Measurements from ENCODE around the gene C1orf174.

C1orf174 gene

DNA sequence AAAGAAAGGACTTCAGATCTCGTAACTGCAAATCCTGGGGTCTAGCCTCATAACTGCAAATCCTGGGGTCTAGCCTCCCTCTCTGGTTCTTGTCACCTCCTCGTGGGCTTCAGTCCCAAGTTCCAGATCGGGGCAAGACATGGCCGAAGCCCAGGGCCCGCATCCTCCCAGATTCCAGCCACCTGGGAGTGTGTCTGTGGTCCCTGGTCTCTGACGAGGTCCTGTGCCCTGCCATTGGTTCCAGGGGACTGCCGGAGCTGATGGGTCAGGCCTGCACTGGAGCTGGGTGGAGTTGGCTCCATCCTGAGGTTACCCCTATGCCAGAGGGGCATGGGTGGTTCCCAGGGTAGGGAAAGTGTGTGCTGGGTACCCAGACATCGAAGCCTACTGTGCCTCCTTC is 17.7 kb upstream of the C1orf174 start:
- no peaks in the 10 kb centered on the region for H3K9me3 ChIP-seq (ENCODE audit: insufficient read depth, low read length)
- H3K9ac ChIP-seq (ENCODE audit: low read length): no peak overlapping the region
- H3K27ac ChIP-seq (ENCODE audit: low read depth, low read length): no peak overlapping the region
- no peaks in the 10 kb centered on the region for H3F3A ChIP-seq (ENCODE audit: insufficient read depth)
- no peaks in the 10 kb centered on the region for H3K79me2 ChIP-seq (ENCODE audit: insufficient read depth, low read length)
- no peaks in the 10 kb centered on the region for H3K36me3 ChIP-seq (ENCODE audit: low read length)
- H4K20me1 ChIP-seq (ENCODE audit: low read depth, low read length): no peaks in the 10 kb centered on the region
- H3K4me2 ChIP-seq (ENCODE audit: low read depth, low read length, poor library complexity, severe bottlenecking): no peak overlapping the region
- H3K9me2 ChIP-seq (replicated peaks; ENCODE audit: insufficient read depth, low read length): no peaks in the 10 kb centered on the region
- H2AFZ ChIP-seq (ENCODE audit: low read depth, low read length, severe bottlenecking): no peak overlapping the region
- no peak overlapping the region for H3K4me3 ChIP-seq (ENCODE audit: insufficient read depth, low read length, poor library complexity, severe bottlenecking)
- H3K27me3 ChIP-seq (ENCODE audit: low read length): no peaks in the 10 kb centered on the region
- TF ChIP-seq, protein P1, sequence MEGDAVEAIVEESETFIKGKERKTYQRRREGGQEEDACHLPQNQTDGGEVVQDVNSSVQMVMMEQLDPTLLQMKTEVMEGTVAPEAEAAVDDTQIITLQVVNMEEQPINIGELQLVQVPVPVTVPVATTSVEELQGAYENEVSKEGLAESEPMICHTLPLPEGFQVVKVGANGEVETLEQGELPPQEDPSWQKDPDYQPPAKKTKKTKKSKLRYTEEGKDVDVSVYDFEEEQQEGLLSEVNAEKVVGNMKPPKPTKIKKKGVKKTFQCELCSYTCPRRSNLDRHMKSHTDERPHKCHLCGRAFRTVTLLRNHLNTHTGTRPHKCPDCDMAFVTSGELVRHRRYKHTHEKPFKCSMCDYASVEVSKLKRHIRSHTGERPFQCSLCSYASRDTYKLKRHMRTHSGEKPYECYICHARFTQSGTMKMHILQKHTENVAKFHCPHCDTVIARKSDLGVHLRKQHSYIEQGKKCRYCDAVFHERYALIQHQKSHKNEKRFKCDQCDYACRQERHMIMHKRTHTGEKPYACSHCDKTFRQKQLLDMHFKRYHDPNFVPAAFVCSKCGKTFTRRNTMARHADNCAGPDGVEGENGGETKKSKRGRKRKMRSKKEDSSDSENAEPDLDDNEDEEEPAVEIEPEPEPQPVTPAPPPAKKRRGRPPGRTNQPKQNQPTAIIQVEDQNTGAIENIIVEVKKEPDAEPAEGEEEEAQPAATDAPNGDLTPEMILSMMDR (IDR thresholded peaks at IDR 0.05; ENCODE audit: insufficient read depth, low read length, poor library complexity, severe bottlenecking): no peak
- no peak for TF ChIP-seq EZH2phosphoT487 (conservative IDR thresholded peaks at IDR 0.05; ENCODE audit: low read length)

DNA sequence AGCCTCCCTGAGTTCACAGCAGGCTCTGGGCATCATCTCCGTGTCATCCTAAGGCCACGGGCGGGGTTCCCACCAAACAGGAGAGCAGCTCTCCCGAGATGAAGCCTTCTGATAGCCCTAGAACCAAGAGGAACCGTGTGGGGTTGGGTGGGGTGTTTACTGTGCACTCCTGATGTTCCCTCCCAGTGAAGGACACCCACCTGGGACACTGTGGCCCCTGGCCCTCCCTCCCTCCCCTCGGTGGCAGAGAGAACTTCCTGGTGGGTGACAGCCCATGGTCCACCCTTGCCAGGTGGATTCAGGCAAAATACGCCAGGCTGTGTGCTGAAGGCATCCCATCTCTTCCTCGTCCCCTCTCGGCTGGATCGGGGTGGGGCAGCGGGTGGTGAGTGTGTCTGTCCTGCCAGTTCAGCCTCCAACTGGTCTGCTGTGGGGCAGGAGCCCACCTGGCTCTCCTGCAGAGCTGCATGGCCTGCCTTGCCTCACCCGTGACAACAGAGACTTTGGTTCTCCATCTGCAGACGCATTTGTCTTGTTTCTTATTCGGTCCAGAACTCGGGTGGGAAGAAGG is 15.6 kb upstream of the C1orf174 start:
- TF ChIP-seq, protein P1 (IDR thresholded peaks at IDR 0.05; ENCODE audit: insufficient read depth, low read length, poor library complexity, severe bottlenecking): no peak
- TF ChIP-seq EZH2phosphoT487 (conservative IDR thresholded peaks at IDR 0.05; ENCODE audit: low read length): no peak
- H3K4me2 ChIP-seq (ENCODE audit: low read depth, low read length, poor library complexity, severe bottlenecking): no peak overlapping the region
- no peak overlapping the region for H3K9ac ChIP-seq (ENCODE audit: low read length)
- no peaks in the 10 kb centered on the region for H4K20me1 ChIP-seq (ENCODE audit: low read depth, low read length)
- H3K9me2 ChIP-seq (replicated peaks; ENCODE audit: insufficient read depth, low read length): no peaks in the 10 kb centered on the region
- no peak overlapping the region for H2AFZ ChIP-seq (ENCODE audit: low read depth, low read length, severe bottlenecking)
- no peak overlapping the region for H3K27ac ChIP-seq (ENCODE audit: low read depth, low read length)
- no peaks in the 10 kb centered on the region for H3K9me3 ChIP-seq (ENCODE audit: insufficient read depth, low read length)
- no peaks in the 10 kb centered on the region for H3K27me3 ChIP-seq (ENCODE audit: low read length)
- H3F3A ChIP-seq (ENCODE audit: insufficient read depth): no peaks in the 10 kb centered on the region
- H3K4me3 ChIP-seq (ENCODE audit: insufficient read depth, low read length, poor library complexity, severe bottlenecking): no peak overlapping the region
- no peaks in the 10 kb centered on the region for H3K36me3 ChIP-seq (ENCODE audit: low read length)
- no peaks in the 10 kb centered on the region for H3K79me2 ChIP-seq (ENCODE audit: insufficient read depth, low read length)

DNA sequence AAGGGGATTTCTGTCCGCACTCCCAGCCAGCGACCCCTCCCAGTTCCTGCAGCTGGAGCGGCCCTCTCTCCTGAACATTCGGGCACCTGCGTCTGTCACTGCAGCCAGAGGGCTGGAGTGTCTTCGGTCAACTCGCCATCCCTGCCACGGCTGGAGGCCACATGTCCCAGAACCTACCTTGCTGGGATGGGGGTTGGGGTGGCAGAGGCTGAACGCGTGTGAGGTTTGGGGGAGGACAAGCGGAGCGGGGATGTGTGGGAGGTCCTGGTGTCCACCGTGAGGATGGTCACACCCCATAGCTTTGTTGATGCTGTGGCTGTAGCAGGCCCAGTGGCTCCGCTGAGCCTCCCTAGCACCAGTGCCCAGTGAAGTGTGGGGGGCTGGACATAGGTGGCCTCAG is 14.8 kb upstream of the C1orf174 start:
- Histone ChIP-seq H3K27ac (ENCODE audit: low read depth, low read length) (no peak overlapping the region), H3F3A (ENCODE audit: insufficient read depth) (no peaks in the 10 kb centered on the region), H2AFZ (ENCODE audit: low read depth, low read length, severe bottlenecking) (no peak overlapping the region), H3K79me2 (ENCODE audit: insufficient read depth, low read length) (no peaks in the 10 kb centered on the region), H3K4me2 (ENCODE audit: low read depth, low read length, poor library complexity, severe bottlenecking) (no peak overlapping the region), H3K4me3 (ENCODE audit: insufficient read depth, low read length, poor library complexity, severe bottlenecking) (no peak overlapping the region), H3K27me3 (ENCODE audit: low read length) (no peaks in the 10 kb centered on the region), H4K20me1 (ENCODE audit: low read depth, low read length) (no peaks in the 10 kb centered on the region), H3K9me3 (ENCODE audit: insufficient read depth, low read length) (no peaks in the 10 kb centered on the region), H3K36me3 (ENCODE audit: low read length) (no peaks in the 10 kb centered on the region), H3K9me2 (replicated peaks; ENCODE audit: insufficient read depth, low read length) (no peaks in the 10 kb centered on the region), H3K9ac (ENCODE audit: low read length) (no peak overlapping the region)
- TF ChIP-seq, protein P1 (IDR thresholded peaks at IDR 0.05; ENCODE audit: insufficient read depth, low read length, poor library complexity, severe bottlenecking): no peak
- no peak for TF ChIP-seq EZH2phosphoT487 (conservative IDR thresholded peaks at IDR 0.05; ENCODE audit: low read length)
